Dermis blood vessel endothelial cell (primary cell): ENCODE data around the gene GMPPB. TPM values are rescaled to one million over a fixed set of nuclear protein-coding genes. Genes with fewer than 3 reads are reported as not detected.
A peak's percentile ranks its signal among the peaks of the same experiment; 100 is the strongest.

Source experiments
- DNase-seq: peaks from one replicate; pipeline ENCODE4 v3.0.0; 2010
- total RNA-seq: library from RNA; depleted of rRNA; stranded (reverse); fragments of >200 nt; gene quantifications from 2 replicates; pipeline ENCODE4 v1.2.3, GENCODE V29; 2014

The GMPPB gene
- total RNA-seq, 1 donor from 2014 or later, result 39.0 TPM

DNA sequence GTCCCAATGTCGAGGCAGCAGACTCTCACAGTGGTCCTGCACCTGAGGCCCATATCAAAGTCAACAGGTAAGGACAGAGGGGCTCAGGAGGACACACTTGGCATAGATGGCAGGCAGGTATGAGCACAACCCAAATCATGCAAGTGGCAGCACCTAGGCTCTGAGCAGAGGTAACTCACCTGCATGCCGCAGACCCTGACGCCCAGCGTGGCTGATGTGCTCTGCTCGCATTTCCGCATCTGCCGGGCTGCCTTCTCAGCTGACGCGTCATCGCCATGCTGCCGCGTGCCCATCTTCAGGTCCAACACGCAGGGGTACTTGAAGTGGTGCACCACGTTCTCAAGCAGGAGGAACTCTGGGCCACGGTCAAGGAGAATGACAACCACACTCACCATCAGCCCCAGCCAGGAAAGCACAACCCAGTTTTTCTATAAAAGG is 4.2 kb upstream of the GMPPB start:
- no peak for DNase-seq

- DNase-seq, result no peak
These were observed 3.6 kb upstream of the GMPPB start for GRCh38 chr3:49727154-49727923.

DNA sequence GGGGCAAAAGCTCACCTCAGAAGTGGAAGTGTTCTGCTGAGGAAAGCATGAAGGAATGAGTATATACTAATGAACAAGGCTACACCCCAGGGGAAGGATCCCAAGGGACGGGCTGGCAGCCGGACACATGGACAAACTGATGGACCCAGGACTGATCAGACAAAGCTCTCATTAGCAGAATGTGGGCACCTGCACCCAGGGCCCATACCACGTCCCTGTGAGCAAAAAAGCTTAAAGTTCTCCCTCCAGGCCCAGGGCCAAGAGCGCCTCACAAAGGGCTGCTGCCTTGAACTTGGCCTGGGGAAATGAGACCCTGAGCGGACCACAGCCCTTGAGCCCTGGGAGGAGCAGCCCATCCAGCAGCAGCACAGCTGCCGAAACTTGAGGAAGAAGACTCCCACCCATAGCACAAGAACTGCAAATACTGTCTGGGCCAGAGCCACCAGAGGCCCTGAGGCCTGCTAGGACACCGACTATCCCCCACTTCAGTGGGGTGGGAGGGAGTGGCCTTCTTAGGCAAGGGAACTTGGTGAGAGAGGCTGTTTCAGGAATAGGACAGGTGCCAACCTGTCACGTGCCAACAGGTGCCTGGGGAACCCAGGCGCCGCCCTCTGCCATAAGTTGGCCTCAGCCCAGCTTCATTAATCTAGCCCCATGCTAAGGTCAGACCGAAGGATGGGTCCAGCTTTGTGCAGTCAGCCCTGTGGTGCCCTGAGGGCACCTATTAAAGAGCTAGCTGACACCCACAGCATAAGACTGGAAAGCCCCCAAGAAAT is 2.3 kb upstream of the GMPPB start:
- DNase-seq, result no peak

DNA sequence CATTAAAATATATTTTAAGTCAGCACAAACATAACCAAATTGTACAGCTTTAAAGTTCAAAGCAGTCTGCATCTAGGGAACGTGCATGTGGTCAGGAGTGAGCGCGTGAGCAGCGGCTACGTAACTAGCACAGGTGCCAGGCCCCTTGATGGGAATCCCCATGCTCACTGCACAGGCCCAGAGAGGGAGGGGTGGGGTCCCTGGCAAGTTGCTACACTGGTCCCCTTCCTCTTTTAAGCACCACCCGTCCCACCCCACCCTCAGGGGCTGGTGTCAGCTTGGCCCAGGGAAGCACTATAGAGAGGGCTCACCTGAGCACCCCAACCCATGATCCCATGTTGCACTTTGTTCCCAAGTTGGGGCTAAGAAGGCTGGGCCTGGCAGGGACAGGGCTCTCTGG is 835 bp upstream of the GMPPB start:
- DNase-seq, result peak; percentile 39

- peak; percentile 71 for DNase-seq
These were observed 489 bp downstream of the GMPPB start for GRCh38 chr3:49723296-49723627.

DNA sequence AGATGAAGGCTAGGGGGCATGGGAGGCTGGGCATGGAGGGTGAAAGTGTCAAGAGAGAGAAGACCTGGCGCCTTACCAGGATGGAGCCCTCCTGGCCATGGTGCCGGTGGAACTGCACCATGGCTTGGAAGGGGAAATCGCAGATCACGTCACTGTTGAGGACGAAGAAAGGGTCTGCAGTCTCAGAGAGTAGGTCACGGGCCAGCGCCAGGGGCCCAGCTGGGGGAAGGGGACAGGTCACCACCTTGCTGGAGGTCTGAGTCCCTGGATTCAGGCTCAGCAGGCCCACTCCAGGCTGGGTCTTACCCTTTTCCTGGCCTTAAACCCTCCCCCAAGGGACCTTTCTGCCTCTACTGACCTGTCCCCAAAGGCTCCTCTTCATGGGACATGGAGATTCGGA is 855 bp downstream of the GMPPB start:
- DNase-seq, result no peak

- no peak for DNase-seq
These were observed 1.6 kb downstream of the GMPPB start for GRCh38 chr3:49721896-49722781.

DNA sequence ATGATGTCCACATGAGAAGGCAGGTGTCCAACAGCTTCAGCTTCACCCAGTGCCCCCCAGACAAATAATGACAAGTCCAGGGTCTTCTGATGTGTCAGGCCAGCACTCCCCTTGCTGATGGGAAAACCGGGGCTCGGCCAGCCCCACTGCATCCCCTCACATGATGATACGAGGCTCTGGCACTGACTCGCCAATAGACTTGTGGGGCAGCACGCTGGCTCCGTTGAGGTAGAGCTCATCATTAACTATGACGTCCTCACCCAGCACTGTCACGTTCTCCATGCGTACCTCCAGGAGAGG is 2.2 kb downstream of the GMPPB start:
- DNase-seq, result no peak

DNA sequence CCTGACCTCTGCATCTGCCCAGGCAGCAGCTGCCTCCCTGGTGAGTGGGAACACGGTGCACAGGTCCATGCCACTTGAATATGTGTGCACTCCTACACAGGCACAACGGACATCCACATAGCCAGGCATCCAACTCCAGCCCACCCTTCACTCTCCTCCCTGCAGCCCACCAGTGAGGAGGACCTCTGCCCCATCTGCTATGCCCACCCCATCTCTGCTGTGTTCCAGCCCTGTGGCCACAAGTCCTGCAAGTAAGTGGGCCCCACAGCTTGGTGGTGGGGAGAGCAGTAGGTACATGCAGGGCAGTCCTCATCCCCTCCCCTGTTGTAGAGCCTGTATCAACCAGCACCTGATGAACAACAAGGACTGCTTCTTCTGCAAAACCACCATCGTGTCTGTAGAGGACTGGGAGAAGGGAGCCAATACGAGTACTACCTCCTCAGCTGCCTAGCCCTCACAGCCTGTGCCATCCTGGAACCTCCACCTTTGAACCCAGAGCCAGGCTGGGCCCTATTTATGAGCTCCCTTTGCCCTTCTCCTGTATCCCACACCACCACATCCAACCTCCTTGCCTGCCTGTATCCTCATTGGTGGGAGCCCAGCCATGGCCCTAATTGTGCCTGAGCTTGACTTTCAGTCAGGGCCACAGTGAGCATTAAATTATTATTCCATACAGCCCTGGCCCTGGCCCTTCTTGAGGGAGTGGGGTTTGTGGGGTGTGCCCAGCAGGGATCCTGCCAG is 2.7 kb downstream of the GMPPB start:
- no peak for DNase-seq

GRCh38 chr3:49719214-49719884 is 4.4 kb downstream of the GMPPB start, which contains the start of gene AMIGO3:
AMIGO3 (minus strand) TSS chr3:49719684; CDS start chr3:49719465, 219 bp downstream.
- peak; percentile 93 for DNase-seq

DNA sequence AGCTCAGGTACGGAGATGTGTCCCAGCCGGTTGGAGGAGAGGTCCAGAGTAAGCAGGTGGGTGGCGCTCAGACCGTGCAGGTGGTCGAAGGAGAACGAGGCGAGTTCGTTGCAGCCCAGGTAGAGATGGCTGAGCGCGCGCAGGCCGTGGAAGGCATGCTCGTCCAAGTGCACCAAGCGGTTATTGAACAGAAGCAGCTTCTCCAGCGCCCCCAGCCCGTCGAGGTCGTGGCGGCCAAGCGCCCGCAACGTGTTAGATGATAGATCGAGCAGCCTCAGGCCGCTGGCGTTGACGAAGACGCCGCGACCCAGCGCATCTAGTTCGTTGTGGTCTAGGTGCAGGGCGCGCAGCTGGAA is 4.9 kb downstream of the GMPPB start:
- peak; percentile 36 for DNase-seq

DNA sequence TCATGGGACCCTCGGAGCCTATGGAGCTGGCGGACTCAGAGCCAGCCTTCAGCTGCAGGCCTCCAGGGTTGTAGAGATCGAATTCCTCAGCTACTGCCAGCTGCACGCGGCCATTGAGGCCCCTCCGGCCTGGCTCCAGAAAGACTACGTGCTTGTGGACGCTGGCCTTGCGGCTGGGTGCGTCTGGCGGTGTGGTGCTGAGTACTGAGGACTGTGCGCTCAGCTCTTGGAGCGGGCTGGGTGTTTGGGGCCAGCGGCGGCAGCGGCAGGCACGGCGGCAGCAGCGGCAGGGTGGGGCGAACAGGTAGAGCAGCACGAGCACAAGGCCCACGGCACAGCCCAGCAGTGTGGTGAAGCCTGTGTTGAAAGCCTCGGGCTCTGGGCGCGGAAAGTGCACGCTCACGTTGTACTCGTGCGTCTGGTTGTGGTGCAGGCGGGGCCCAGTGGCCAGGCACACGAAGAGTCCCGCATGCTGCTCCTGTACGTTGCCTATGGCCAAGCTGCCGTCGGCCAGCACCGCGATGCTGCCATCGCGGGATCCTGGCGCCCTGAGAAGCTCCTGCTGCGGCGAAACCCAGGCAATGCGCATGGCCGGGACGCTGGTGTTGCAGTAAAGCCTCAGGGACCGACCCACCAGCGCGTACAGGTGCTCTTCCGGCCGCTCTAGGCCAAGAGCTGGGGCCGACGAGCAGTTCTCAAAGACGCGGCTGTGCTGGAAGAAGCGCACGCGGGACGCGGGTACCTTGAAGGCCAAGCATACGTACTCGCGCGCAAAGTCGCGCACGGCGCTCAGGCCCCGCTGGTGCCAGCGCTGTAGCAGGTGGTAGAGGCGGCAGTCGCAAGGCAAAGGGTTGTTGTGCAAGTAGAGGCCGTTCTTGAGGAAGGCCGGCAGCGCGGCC is 5.5 kb downstream of the GMPPB start:
- peak; percentile 37 for DNase-seq

- no peak for DNase-seq
These were observed 6.4 kb downstream of the GMPPB start for GRCh38 chr3:49717211-49717958.

DNA sequence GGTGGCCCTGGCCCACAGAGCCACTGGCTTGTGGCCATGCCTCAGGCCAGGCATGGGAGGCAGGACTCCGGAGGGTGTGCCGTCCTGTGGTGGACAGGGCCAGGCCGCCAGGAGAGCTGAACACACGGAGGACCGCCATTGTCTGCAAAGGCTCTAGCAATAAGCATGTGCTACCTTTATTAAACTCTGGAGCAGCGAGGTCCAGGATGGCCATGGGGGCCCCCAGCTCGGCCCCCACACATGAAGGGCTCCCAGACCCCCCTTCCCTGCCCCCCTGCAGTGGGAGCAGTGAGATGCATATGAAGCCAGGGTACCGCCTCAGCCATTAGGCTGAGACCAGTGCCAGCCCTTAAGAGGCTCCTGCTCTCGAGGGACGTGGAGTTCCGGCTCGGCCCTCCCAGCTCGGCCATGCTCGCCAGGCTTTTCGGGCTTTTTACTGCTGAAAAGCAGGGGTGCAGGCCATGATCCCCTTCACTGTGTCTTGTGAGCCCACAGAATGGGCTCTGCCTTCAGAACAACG is 7.0 kb downstream of the GMPPB start:
- no peak for DNase-seq

DNA sequence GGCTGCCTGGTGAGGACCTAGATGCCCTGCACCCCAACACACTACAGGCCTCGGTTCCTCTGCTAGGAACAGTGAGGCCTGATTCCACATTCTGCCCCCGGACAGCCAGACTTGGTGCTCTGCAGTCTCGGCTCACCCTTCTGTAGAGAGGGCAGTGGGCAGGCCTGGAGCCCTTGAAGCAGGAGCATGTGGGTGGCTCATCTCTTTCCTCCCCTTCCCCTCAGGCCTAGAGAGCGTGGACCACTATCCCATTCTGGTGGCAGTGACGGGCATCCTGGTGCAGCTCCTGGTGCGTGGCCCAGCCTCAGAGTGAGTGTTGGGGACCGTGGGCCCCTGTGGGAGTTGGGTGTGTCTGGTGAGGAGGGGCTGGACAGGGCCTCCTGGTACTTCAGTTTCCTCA is 7.6 kb downstream of the GMPPB start:
- DNase-seq, result no peak

DNA sequence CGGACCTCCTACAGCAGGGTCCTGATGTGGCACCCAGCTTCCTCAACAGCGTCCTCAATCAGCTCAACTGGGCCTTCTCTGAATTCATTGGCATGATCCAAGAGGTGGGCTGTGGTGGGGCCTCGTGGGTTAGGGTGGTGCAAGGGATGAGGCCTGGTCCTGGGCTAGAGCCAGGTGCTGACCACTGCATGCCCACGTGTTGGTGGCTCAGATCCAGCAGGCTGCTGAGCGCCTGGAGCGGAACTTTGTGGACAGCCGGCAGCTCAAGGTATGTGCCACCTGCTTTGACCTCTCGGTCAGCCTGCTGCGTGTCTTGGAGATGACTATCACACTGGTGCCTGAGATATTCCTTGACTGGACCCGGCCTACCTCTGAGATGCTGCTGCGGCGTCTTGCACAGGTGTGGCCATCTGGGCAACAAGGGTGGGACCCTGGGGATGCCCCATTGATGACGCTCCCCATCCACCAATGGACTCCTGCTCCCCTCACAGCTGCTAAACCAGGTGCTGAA is 8.1 kb downstream of the GMPPB start:
- DNase-seq, result no peak

GRCh38 chr3:49714728-49715550 is 8.8 kb downstream of the GMPPB start:
- no peak for DNase-seq

DNA sequence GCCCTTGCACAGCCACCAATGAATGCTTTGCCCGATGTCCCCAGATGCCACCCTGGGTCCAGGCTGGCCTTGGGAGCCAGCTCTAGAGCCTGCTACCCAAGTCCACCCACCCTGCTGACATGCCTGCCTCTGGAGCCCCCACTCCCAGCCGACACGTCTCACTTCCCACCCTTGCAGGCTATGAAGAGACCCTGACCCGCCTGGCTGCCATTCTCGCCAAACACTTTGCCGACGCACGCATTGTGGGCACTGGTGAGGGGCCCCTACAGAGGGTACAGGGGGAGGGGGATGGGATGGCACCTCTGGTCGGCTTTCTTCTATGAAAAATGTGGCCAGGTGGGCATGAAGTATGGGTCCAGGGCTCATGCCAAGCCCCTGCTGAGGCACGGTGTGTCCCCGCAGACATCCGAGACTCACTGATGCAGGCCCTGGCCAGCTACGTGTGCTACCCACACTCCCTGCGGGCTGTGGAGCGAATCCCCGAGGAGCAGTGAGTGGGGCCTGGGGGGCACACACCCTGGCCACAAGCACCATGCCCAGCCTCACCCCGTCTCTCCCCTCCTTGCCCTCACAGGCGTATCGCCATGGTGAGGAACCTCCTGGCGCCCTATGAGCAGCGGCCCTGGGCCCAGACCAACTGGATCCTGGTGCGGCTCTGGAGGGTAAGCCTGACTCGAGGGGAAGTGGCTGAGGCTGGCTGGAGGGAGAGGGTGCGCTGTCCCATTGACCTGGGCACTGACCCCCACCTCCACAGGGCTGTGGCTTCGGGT is 10.2 kb downstream of the GMPPB start:
- no peak for DNase-seq
